Heart left ventricle (tissue), 16 donors: ENCODE results near the gene SNX6. TPM values are rescaled to one million over a fixed set of nuclear protein-coding genes. Genes with fewer than 3 reads are reported as not detected.

Experiments used
- ATAC-seq, 4 donors: fragments of 200-7000 bp; cut with Tn5 transposase; one replicate each; pipeline ENCODE4 v1.9.1; 2020 to 2022; ENCODE audit warnings: moderate library complexity in 4 of 4, mild to moderate bottlenecking in 3 of 4, moderate number of reproducible peaks in 1 of 4
- DNase-seq, 5 donors: peaks; one replicate each; pipeline ENCODE4 v3.0.0-alpha.2; 2020
- H3K27ac ChIP-seq, 12 donors: fragments of 200-600 bp; sonication (generic) in 4 of 12; one replicate each; pipeline versions ENCODE4 v1.5.0 to v1.8.0; 2016 to 2022; ENCODE audit warnings: mild to moderate bottlenecking in 2 of 12
- H3K27me3 ChIP-seq, 9 donors: fragments of 200-600 bp; sonication (generic) in 2 of 9; one replicate each; pipeline versions ENCODE4 v1.5.1 to v1.8.0; 2016 to 2022; ENCODE audit warnings: mild to moderate bottlenecking in 3 of 9
- H3K36me3 ChIP-seq, 9 donors: fragments of 200-600 bp; sonication (generic) in 2 of 9; one replicate each; pipeline versions ENCODE4 v1.5.0 to v1.8.0; 2018 to 2022; ENCODE audit warnings: mild to moderate bottlenecking in 2 of 9
- H3K4me1 ChIP-seq, 12 donors: fragments of 200-600 bp; sonication (generic) in 4 of 12; one replicate each; pipeline versions ENCODE4 v1.5.0 to v1.8.0; 2016 to 2022; ENCODE audit warnings: mild to moderate bottlenecking in 3 of 12
- H3K4me3 ChIP-seq, 12 donors: fragments of 200-600 bp; sonication (generic) in 4 of 12; one replicate each; pipeline versions ENCODE4 v1.5.0 to v1.8.0; 2017 to 2022; ENCODE audit warnings: mild to moderate bottlenecking in 9 of 12, moderate library complexity in 4 of 12
- H3K9me3 ChIP-seq, 12 donors: fragments of 200-600 bp; sonication (generic) in 4 of 12; one replicate each; pipeline versions ENCODE4 v1.5.0 to v1.8.0; 2016 to 2022; ENCODE audit warnings: mild to moderate bottlenecking in 1 of 12
- POLR2A ChIP-seq, 2 donors: fragments of 450-650 bp; IDR thresholded peaks; one replicate each; pipeline ENCODE4 v1.6.1; 2017; ENCODE audit warnings: antibody characterized with exemption in 2 of 2, mild to moderate bottlenecking in 2 of 2, moderate library complexity in 2 of 2
- WGBS, 4 donors: extraction: QIAGEN DNeasy Blood & Tissue Kit in 2 of 4; methylation state at CpG; one replicate each; pipeline versions ENCODE4 v1.1.5 to v1.1.7; 2013 to 2018; 5-methylcytosine and 5-hydroxymethylcytosine counted together
- intact Hi-C, 10 donors: fragments of 100-400 bp; cut with DNase I; formaldehyde crosslinking; loops; one replicate each; pipeline versions ENCODE4 v1.11.1 to v1.14.2; 2022
- long read RNA-seq, 3 donors: library from polyadenylated mRNA; unstranded; transcript quantifications; one replicate each; pipeline ENCODE4 v2.0.0, GENCODE V29; 2020 to 2021
- polyA plus RNA-seq, 2 donors: library from polyadenylated mRNA; stranded (reverse); fragments of 200-250 nt; gene quantifications; one replicate each; pipeline ENCODE4 v1.2.3, GENCODE V29; 2013
- total RNA-seq, 9 donors: library from RNA; depleted of rRNA in 2 of 9; stranded (reverse); fragments of >200 nt in 2 of 9; fragmentation: NEBNext Ultra II Directional in 3 of 9; extraction: Animal tissue kit (Norgen Biotek cat#: 25700) in 3 of 9; gene quantifications; one replicate each; pipeline versions ENCODE4 v1.1.0 to v1.2.4, GENCODE V29; 2016 to 2023
- TF ChIP-seq, protein P1 (sequence below), 12 donors: fragments of 200-600 bp; sonication (generic) in 4 of 12; IDR thresholded peaks; one replicate each; pipeline versions ENCODE4 v1.5.0 to v1.8.0; 2018 to 2022; ENCODE audit warnings: antibody characterized with exemption in 12 of 12, mild to moderate bottlenecking in 5 of 12
- donor health status: ischemic (EF 13 %, LVEDD 7.1; RV severe dilation, severe dysfunction).
- donor health status: healthy with polysubstance abuse.
- donor health status: DM: no; HTN: yes; CAD: no.
- donor health status: DM: no; HTN: no; CAD: no.
- donor health status: ischemic (EF 25% LVEDD 6.9; RV normal size, moderate dysfunction).
- donor health status: ischemic (EF 25% LVEDD 5.7; RV mildly dilated, moderate dysfunction).
- donor health status: healthy.
- donor health status: DM: yes; HTN: yes; CAD: no.
- donor health status: ischemic (EF 35%, LVEDD 5.7; RV mildly dilated, moderate dysfunction).
- donor health status: nonischemic (EF 11% LVEDD 7.7; RV severe dilation, severe dysfunction).
- donor health status: DM: yes; HTN: yes; CAD: no.
- donor health status: PGD.
- donor health status: ischemic (EF 29% LVEDD 5.4; RV normal size, mild dysfunction).
- donor health status: nonischemic (EF 23%, LVEDD 6.1; RV moderate dilation, normal function).

SNX6 gene
- total RNA-seq (100 to 1,000 TPM in 1 of 9 donors, 10 to 100 TPM in 8; 52.4 to 103 (median 64.3) TPM), polyA plus RNA-seq (10 to 100 TPM; 13.4 to 84.1 TPM)
- long read RNA-seq, donor 1, transcript SNX6-201 (14 exons, 2,001 nt), result major isoform, 119 of 153 reads
- long read RNA-seq, donor 1, transcript SNX6-202 (13 exons, 3,398 nt), result minor isoform, 13 of 153 reads
- long read RNA-seq, donor 1, partial matches to known transcripts, result 9 of 153 reads
- long read RNA-seq, donor 1, other reads (novel, unspliced or antisense), result 12 of 153 reads
- long read RNA-seq, donor 2, transcript SNX6-202 (13 exons, 3,398 nt), result minor isoform, 17 of 401 reads
- long read RNA-seq, donor 2, transcript SNX6-201 (14 exons, 2,001 nt), result major isoform, 286 of 401 reads
- long read RNA-seq, donor 2, partial matches to known transcripts, result 31 of 401 reads
- long read RNA-seq, donor 2, other reads (novel, unspliced or antisense), result 66 of 401 reads
- long read RNA-seq, donor 3, transcript SNX6-201 (14 exons, 2,001 nt), result major isoform, 102 of 135 reads
- long read RNA-seq, donor 3, transcript SNX6-202 (13 exons, 3,398 nt), result minor isoform, 12 of 135 reads
- long read RNA-seq, donor 3, partial matches to known transcripts, result 3 of 135 reads
- long read RNA-seq, donor 3, other reads (novel, unspliced or antisense), result 18 of 135 reads

- peaks cover 0 to 49% (median 10%) of the 10 kb centered on the region in 12 donors for H3K4me1 ChIP-seq
- peak within 1 kb of the TSS; percentile 75 to 99 (median 88) for H3K4me3 ChIP-seq
- intact Hi-C loops, result loop anchor here in 3 of 10 donors (2.0 to 10.0 kb wide), 3 partner anchors 82 to 165 kb away; partner anchors contain the start of genes CFL2 (in 2 of the 3) and SPTSSA (in 1 of the 3)
- H3K27ac ChIP-seq, result peak within 1 kb of the TSS; percentile 92 to 99 (median 96)
- peaks cover 0 to 23% (median 2%) of the 10 kb centered on the region in 9 donors for H3K36me3 ChIP-seq
- no peaks in the 10 kb centered on the region for H3K9me3 ChIP-seq
- H3K27me3 ChIP-seq, result no peaks in the 10 kb centered on the region
- DNase-seq (peak; percentile 85 to 92 (median 88)), ATAC-seq (peak; percentile 88 to 99 (median 98))
- 2 to 7% (median 4%) methylated on average over 51 to 84 of the region's 84 CpGs for WGBS, 4 donors
- TF ChIP-seq, protein P1, sequence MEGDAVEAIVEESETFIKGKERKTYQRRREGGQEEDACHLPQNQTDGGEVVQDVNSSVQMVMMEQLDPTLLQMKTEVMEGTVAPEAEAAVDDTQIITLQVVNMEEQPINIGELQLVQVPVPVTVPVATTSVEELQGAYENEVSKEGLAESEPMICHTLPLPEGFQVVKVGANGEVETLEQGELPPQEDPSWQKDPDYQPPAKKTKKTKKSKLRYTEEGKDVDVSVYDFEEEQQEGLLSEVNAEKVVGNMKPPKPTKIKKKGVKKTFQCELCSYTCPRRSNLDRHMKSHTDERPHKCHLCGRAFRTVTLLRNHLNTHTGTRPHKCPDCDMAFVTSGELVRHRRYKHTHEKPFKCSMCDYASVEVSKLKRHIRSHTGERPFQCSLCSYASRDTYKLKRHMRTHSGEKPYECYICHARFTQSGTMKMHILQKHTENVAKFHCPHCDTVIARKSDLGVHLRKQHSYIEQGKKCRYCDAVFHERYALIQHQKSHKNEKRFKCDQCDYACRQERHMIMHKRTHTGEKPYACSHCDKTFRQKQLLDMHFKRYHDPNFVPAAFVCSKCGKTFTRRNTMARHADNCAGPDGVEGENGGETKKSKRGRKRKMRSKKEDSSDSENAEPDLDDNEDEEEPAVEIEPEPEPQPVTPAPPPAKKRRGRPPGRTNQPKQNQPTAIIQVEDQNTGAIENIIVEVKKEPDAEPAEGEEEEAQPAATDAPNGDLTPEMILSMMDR (IDR thresholded peaks at IDR 0.05), result no peak
- TF ChIP-seq POLR2A (IDR thresholded peaks at IDR 0.05), result peak in 1 of 2 donors; percentile 73
These were observed at the start of gene SNX6 for GRCh38 chr14:34629657-34630529. Gene SNX6, minus strand, starts transcription at chr14:34630148. Its CDS starts 32 bp downstream, at chr14:34630116.

DNA sequence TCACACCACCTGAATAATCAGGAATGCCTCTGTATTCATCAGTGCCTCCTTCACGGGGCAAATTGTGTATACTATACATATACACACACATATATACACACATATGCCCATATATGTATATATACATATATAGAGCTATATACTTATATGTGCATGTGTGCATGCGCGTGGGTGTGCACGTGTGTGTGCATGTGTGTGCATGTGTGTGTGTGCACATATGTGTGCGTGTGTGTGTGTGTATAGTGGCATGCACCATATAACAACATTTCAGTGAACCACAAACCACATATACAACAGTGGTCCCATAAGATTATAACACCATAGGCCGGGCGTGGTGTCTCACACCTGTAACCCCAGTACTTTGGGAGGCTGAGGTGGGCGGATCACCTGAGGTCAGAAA lies 48.8 kb upstream of the SNX6 start:
- DNase-seq (no peak), ATAC-seq (no peak)
- Histone ChIP-seq H3K9me3 (no peaks in the 10 kb centered on the region), H3K27me3 (peaks cover 0 to 1% (median 0%) of the 10 kb centered on the region in 9 donors), H3K4me3 (no peak overlapping the region), H3K36me3 (no peaks in the 10 kb centered on the region), H3K4me1 (peaks cover 0 to 7% (median 0%) of the 10 kb centered on the region in 12 donors), H3K27ac (no peak overlapping the region)
- intact Hi-C loops, result loop anchor here in 3 of 10 donors (5.0 to 10.0 kb wide), 3 partner anchors 196 to 736 kb away; partner anchors contain the start of gene BAZ1A (in 1 of the 3)
- 85 to 94% (median 93%) methylated on average over 8 of the region's 8 CpGs for WGBS, 4 donors
- TF ChIP-seq, protein P1 (IDR thresholded peaks at IDR 0.05), result no peak
- no peak for TF ChIP-seq POLR2A (IDR thresholded peaks at IDR 0.05)

DNA sequence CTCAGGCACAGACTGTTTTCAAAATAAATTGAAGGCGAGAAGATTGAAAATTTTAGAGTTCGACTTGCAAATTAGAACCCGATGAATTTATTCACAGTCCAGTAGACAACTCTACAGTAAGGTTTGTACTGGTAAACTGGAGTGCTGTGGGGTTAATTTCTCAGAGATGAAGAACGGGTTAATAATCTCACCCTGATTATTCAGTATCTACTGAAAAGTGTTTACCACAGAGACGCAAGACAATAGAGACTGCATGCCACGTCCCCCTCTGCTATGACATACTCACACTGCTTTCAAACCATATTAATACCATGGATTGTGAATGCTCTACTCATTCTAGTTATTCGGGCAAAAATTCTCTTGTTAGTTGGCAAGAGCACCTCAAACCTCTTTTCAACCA lies 48.4 kb upstream of the SNX6 start:
- peaks cover 0 to 6% (median 0%) of the 10 kb centered on the region in 12 donors for H3K4me1 ChIP-seq
- H3K27me3 ChIP-seq, result no peaks in the 10 kb centered on the region
- DNase-seq, result no peak
- TF ChIP-seq, protein P1 (IDR thresholded peaks at IDR 0.05), result no peak
- no peak for TF ChIP-seq POLR2A (IDR thresholded peaks at IDR 0.05)
- no peak for ATAC-seq
- no peak overlapping the region for H3K4me3 ChIP-seq
- no peak overlapping the region for H3K27ac ChIP-seq
- no peaks in the 10 kb centered on the region for H3K9me3 ChIP-seq
- 60 to 76% (median 66%) methylated on average over 7 of the region's 7 CpGs for WGBS, 4 donors
- intact Hi-C loops, result loop anchor here in 3 of 10 donors (5.0 to 10.0 kb wide), 3 partner anchors 196 to 736 kb away; partner anchors contain the start of gene BAZ1A (in 1 of the 3)
- no peaks in the 10 kb centered on the region for H3K36me3 ChIP-seq
